Stimulated activated CD8-positive, alpha-beta memory T cell treated with anti-CD3 and anti-CD28 coated beads, Interleukin-4, amount 100 ng/mL, for 24 hours (primary cell): ENCODE measurements around the gene PTPN11.
"Not testable (repeated sequence)": the region's sequence is repeated elsewhere in the genome, so short reads cannot be mapped to it uniquely, and the experiment has no call there.

ENCODE experiments used
- DNase-seq: peaks from one replicate; pipeline ENCODE4 v3.0.0-alpha.2; 2020; ENCODE audit warnings: low read depth

Gene PTPN11

GRCh38 chr12:112418608-112419296 lies at the start of gene PTPN11:
Gene PTPN11, plus strand, starts transcription at chr12:112418947. Its CDS starts 165 bp downstream, at chr12:112419112.
- peak; percentile 91 for DNase-seq

- DNase-seq = no peak
Observed at GRCh38 chr12:112370199-112370598, 48.5 kb upstream of the PTPN11 start.

GRCh38 chr12:112370868-112371510 lies 47.8 kb upstream of the PTPN11 start:
- no peak for DNase-seq

GRCh38 chr12:112374166-112374740 lies 44.5 kb upstream of the PTPN11 start:
- DNase-seq = no peak

GRCh38 chr12:112375105-112375504 lies 43.6 kb upstream of the PTPN11 start:
- DNase-seq = no peak

- no peak for DNase-seq
Observed at GRCh38 chr12:112380663-112381405, 37.9 kb upstream of the PTPN11 start.

GRCh38 chr12:112381406-112381882 lies 37.3 kb upstream of the PTPN11 start:
- no peak for DNase-seq

- DNase-seq = peak; percentile 94
Observed at GRCh38 chr12:112381883-112382796, 36.6 kb upstream of the PTPN11 start, which contains the start of gene HECTD4. Gene HECTD4, minus strand, starts transcription at chr12:112382431. Its CDS starts 303 bp downstream, at chr12:112382128.

GRCh38 chr12:112382866-112383265 lies 35.9 kb upstream of the PTPN11 start:
- no peak for DNase-seq

- no peak for DNase-seq
Observed at GRCh38 chr12:112386726-112387125, 32.0 kb upstream of the PTPN11 start.

GRCh38 chr12:112389228-112389627 lies 29.5 kb upstream of the PTPN11 start:
- no peak for DNase-seq

- not testable (repeated sequence) for DNase-seq
Observed at GRCh38 chr12:112389922-112390654, 28.7 kb upstream of the PTPN11 start.

- no peak for DNase-seq
Observed at GRCh38 chr12:112393328-112393727, 25.4 kb upstream of the PTPN11 start.

- DNase-seq = no peak
Observed at GRCh38 chr12:112401054-112401453, 17.7 kb upstream of the PTPN11 start.

- no peak for DNase-seq
Observed at GRCh38 chr12:112401903-112402498, 16.7 kb upstream of the PTPN11 start.

GRCh38 chr12:112406519-112407488 lies 11.9 kb upstream of the PTPN11 start:
- DNase-seq = no peak

- DNase-seq = not testable (repeated sequence)
Observed at GRCh38 chr12:112407683-112408082, 11.1 kb upstream of the PTPN11 start.

- DNase-seq = no peak
Observed at GRCh38 chr12:112408621-112409020, 10.1 kb upstream of the PTPN11 start.
